ENCODE data around the gene EXOC6. TPM values are rescaled to one million over a fixed set of nuclear protein-coding genes. Genes with fewer than 3 reads are reported as not detected.
A peak's percentile ranks its signal among the peaks of the same experiment; 100 is the strongest.

The EXOC6 gene
- total RNA-seq, 1 donor from 2014 or later = 17.2 TPM

- peaks cover 45% of the 10 kb centered on the region for H3K4me1 ChIP-seq
- H3K9me3 ChIP-seq (replicated peaks) = no peaks in the 10 kb centered on the region
- H3K36me3 ChIP-seq = peaks cover 17% of the 10 kb centered on the region
- intact Hi-C loops (cut with micrococcal nuclease) = no loop called here
- TF ChIP-seq CTCF (IDR thresholded peaks at IDR 0.05; ENCODE audit: borderline replicate concordance) = no peak
- no peak for DNase-seq
- H3K27ac ChIP-seq (replicated peaks) = no peak overlapping the region
- H3K27me3 ChIP-seq (ENCODE audit: low read depth) = peaks cover 98% of the 10 kb centered on the region
- peak overlapping the region; percentile 54 for H3K4me3 ChIP-seq
Measured at GRCh38 chr10:93061594-93062513, 213.5 kb downstream of the EXOC6 start.

DNA sequence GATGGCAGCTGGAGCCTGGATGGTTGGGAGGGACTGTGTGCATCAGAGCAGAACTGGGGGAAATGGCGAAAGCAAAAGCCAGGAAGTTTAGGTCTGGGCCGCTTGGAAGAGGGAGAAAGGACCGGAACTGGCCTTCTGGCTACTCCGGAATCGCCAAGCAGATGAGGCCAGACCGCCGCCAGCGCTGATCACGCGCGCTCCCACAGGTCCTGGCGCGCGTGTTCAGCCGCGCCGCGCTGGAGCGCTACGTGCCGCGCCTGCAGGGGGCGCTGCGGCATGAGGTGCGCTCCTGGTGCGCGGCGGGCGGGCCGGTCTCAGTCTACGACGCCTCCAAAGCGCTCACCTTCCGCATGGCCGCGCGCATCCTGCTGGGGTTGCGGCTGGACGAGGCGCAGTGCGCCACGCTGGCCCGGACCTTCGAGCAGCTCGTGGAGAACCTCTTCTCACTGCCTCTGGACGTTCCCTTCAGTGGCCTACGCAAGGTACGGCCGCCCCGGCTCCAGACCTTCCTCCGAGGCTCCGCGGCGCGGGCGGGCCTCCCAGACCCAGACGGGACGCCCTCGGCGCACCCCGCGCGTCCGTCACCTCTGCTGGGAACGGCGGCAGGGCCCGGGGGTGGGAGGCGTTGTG lies 214.3 kb downstream of the EXOC6 start:
- Histone ChIP-seq H3K9me3 (replicated peaks) (no peaks in the 10 kb centered on the region), H3K27me3 (ENCODE audit: low read depth) (peaks cover 98% of the 10 kb centered on the region), H3K36me3 (peaks cover 16% of the 10 kb centered on the region), H3K4me3 (peak overlapping the region; percentile 54), H3K4me1 (peaks cover 45% of the 10 kb centered on the region), H3K27ac (replicated peaks) (no peak overlapping the region)
- intact Hi-C loops (cut with micrococcal nuclease) = no loop called here
- no peak for DNase-seq
- TF ChIP-seq CTCF (IDR thresholded peaks at IDR 0.05; ENCODE audit: borderline replicate concordance) = peak; percentile 44

DNA sequence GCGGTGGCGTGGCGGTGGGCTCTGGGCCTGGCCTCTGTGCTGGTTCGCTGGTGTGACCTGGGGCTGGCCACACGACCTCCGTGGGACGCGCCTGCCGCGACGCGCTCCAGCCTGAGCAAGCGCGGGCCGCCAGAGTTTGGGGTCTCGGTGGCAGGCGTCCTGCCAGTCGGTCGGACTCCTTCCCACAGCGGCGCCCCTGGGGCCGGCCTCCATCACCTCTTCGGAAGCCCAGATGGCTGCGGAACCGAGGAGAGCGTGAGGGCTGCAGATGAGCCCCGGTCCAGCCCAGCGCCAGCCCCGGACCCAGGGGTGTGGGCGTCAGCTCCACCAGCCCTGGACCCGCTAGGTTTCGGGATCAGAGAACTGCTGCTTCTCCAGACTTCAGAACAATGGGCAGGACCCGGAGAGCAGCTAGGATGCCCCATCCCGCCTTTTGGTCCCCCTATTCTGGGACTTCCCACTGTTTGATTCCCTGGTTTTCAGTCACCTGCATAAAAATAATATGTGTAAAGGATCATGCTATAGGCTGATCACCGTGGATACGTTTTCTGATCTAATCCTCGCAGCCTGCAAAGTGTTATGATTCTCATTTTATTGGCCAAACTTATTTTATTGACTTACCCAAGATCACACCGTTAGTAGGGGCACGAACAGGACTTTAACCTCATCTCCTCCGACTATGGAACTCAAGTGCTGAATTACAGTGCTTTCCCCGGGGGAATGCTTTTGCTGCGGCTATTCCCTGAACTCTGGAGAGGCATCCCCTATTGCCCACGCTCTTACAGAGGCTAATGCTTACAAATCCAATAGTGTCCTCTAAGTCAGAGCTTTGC lies 215.0 kb downstream of the EXOC6 start:
- peak overlapping the region; percentile 54 for H3K4me3 ChIP-seq
- intact Hi-C loops (cut with micrococcal nuclease) = no loop called here
- no peak for DNase-seq
- H3K9me3 ChIP-seq (replicated peaks) = no peaks in the 10 kb centered on the region
- no peak overlapping the region for H3K27ac ChIP-seq (replicated peaks)
- H3K36me3 ChIP-seq = peaks cover 10% of the 10 kb centered on the region
- TF ChIP-seq CTCF (IDR thresholded peaks at IDR 0.05; ENCODE audit: borderline replicate concordance) = no peak
- H3K27me3 ChIP-seq (ENCODE audit: low read depth) = peaks cover 98% of the 10 kb centered on the region
- peaks cover 49% of the 10 kb centered on the region for H3K4me1 ChIP-seq

DNA sequence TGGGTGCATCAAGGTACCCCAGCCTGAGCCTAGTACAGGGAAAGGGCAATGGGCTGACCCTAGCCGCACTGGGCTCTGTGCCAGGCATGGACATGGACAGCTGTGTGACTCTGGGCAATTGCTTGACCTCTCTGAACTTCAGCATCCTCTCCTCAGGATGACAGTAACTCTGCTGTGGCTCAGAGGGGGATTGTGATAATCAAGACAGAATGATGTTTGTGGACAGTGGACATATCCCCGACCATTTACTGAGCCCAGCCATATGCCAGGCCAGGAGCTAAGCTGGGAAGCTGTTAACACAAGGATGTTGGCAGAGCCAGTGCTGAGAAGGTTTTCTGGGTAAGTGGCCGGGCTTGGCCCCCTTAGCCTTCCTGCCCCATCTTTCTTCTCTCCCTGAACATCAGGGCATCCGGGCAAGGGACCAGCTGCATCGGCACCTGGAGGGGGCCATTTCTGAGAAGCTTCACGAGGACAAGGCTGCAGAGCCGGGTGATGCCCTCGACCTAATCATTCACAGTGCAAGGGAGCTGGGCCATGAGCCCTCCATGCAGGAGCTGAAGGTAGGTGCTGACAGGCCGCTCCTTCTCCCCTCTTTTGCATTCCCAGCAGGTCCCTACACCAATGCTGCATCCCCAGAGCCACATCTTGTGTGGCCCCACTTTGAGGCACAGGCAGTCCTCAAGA lies 215.8 kb downstream of the EXOC6 start:
- Histone ChIP-seq H3K36me3 (peaks cover 4% of the 10 kb centered on the region), H3K4me1 (peaks cover 56% of the 10 kb centered on the region), H3K4me3 (no peak overlapping the region), H3K27ac (replicated peaks) (no peak overlapping the region), H3K9me3 (replicated peaks) (no peaks in the 10 kb centered on the region), H3K27me3 (ENCODE audit: low read depth) (peaks cover 100% of the 10 kb centered on the region)
- DNase-seq = no peak
- intact Hi-C loops (cut with micrococcal nuclease) = no loop called here
- TF ChIP-seq CTCF (IDR thresholded peaks at IDR 0.05; ENCODE audit: borderline replicate concordance) = no peak

Measured in left ventricle myocardium inferior (tissue), 1 donor.